SK-N-SH (cell line): ENCODE results near the gene MGA. TPM values are rescaled to one million over a fixed set of nuclear protein-coding genes. Genes with fewer than 3 reads are reported as not detected.

Experiments
- CTCF ChIA-PET: fragments of 300-600, 350-600 bp; formaldehyde crosslinking; extraction: SDS; loops from one replicate; lab custom pipeline; 2021; lab: Yijun Ruan, JAX
- POLR2A ChIA-PET: fragments of 350-600 bp; sonication (Branson Sonifier 250); formaldehyde crosslinking; extraction: SDS; loops from one replicate; lab custom pipeline; 2020; ENCODE audit warnings: antibody characterized with exemption, inconsistent platforms; lab: Yijun Ruan, JAX
- DNase-seq: peaks from one replicate; pipeline ENCODE4 v3.0.0; 2012
- H2AFZ ChIP-seq: fragments of 200-600 bp; sonication (generic); 2 replicates; pipeline ENCODE4 v1.8.1; 2016; ENCODE audit warnings: antibody characterized with exemption, mild to moderate bottlenecking, low read depth
- H3F3A ChIP-seq: fragments of 200-600 bp; sonication (generic); replicated peaks from 2 replicates; pipeline ENCODE3; 2016; ENCODE audit warnings: antibody characterized with exemption, mild to moderate bottlenecking; ENCODE audit not compliant: insufficient read depth
- H3K27ac ChIP-seq, 2 experiments: fragments of 200-500 bp in 1 of 2; fragments of 200-600 bp in 1 of 2; sonication (Bioruptor generic) in 1 of 2; sonication (generic), shearing (Covaris generic) in 1 of 2; 2 replicates each; pipeline versions ENCODE4 v1.5.1 to v1.6.1; 2014 to 2016; ENCODE audit warnings: low read depth in 2 of 2, inconsistent platforms in 1 of 2, low read length in 1 of 2, mild to moderate bottlenecking in 1 of 2, mixed read lengths in 1 of 2
- H3K27me3 ChIP-seq: fragments of 200-600 bp; sonication (generic), shearing (Covaris generic); 2 replicates; pipeline ENCODE4 v1.6.1; 2016; ENCODE audit warnings: mixed run types; ENCODE audit not compliant: insufficient read depth
- H3K36me3 ChIP-seq, 2 experiments: fragments of 200-500 bp in 1 of 2; fragments of 200-600 bp in 1 of 2; sonication (Bioruptor generic) in 1 of 2; sonication (generic) in 1 of 2; replicated peaks in 1 of 2; 2 replicates each; pipeline versions ENCODE3 to v1.5.1; 2014 to 2016; ENCODE audit warnings: low read length in 1 of 2, mild to moderate bottlenecking in 1 of 2; ENCODE audit not compliant: insufficient read depth in 2 of 2, control insufficient read depth in 1 of 2
- H3K4me1 ChIP-seq, 2 experiments: fragments of 200-500 bp in 1 of 2; fragments of 200-600 bp in 1 of 2; sonication (Bioruptor generic) in 1 of 2; sonication (generic), shearing (Covaris generic) in 1 of 2; 2 replicates each; pipeline versions ENCODE4 v1.5.1 to v1.6.1; 2014 to 2016; ENCODE audit warnings: low read depth in 1 of 2, low read length in 1 of 2, mixed run types in 1 of 2; ENCODE audit not compliant: insufficient read depth in 2 of 2, control insufficient read depth in 1 of 2
- H3K4me2 ChIP-seq: fragments of 200-600 bp; sonication (generic), shearing (Covaris generic); 2 replicates; pipeline ENCODE4 v1.6.1; 2017; ENCODE audit warnings: mixed run types
- H3K4me3 ChIP-seq, 2 experiments: fragments of 200-500 bp in 1 of 2; fragments of 200-600 bp in 1 of 2; sonication (Bioruptor generic) in 1 of 2; sonication (generic), shearing (Covaris generic) in 1 of 2; 2 replicates each; pipeline versions ENCODE4 v1.5.1 to v1.8.1; 2014 to 2016; ENCODE audit warnings: low read depth in 2 of 2, inconsistent platforms in 1 of 2, low read length in 1 of 2, mild to moderate bottlenecking in 1 of 2, mixed read lengths in 1 of 2, moderate library complexity in 1 of 2
- H3K79me2 ChIP-seq: fragments of 200-600 bp; sonication (generic); 2 replicates; pipeline ENCODE4 v1.8.1; 2017; ENCODE audit warnings: mild to moderate bottlenecking; ENCODE audit not compliant: insufficient read depth
- H3K9ac ChIP-seq: fragments of 200-600 bp; sonication (generic); 2 replicates; pipeline ENCODE4 v1.6.1; 2017; ENCODE audit warnings: mixed run types
- H3K9me2 ChIP-seq: fragments of 200-600 bp; sonication (generic); 2 replicates; pipeline ENCODE4 v1.6.1; 2017; ENCODE audit warnings: mixed run types
- H3K9me3 ChIP-seq: fragments of 200-600 bp; sonication (generic); 2 replicates; pipeline ENCODE4 v1.6.1; 2017; ENCODE audit warnings: mixed run types, mild to moderate bottlenecking, moderate library complexity
- H4K20me1 ChIP-seq: fragments of 200-600 bp; sonication (generic); 2 replicates; pipeline ENCODE4 v1.6.1; 2017; ENCODE audit warnings: mild to moderate bottlenecking, mixed run types; ENCODE audit not compliant: insufficient read depth
- FOXM1 ChIP-seq: IDR thresholded peaks from 2 replicates; pipeline ENCODE4 v1.4.0; 2012; ENCODE audit warnings: low read depth, mild to moderate bottlenecking
- GABPA ChIP-seq: IDR thresholded peaks from 2 replicates; pipeline ENCODE4 v1.4.0; 2012; ENCODE audit warnings: low read depth, mild to moderate bottlenecking
- MXI1 ChIP-seq: IDR thresholded peaks from 2 replicates; pipeline ENCODE4 v1.6.1; 2012; ENCODE audit warnings: mild to moderate bottlenecking, low read depth, low read length, improper control_type of control experiment
- NFIC ChIP-seq: IDR thresholded peaks from 2 replicates; pipeline ENCODE4 v1.4.0; 2012; ENCODE audit warnings: borderline replicate concordance
- NRF1 ChIP-seq: IDR thresholded peaks from 2 replicates; pipeline ENCODE4 v1.6.1; 2012; ENCODE audit warnings: low read depth, mild to moderate bottlenecking, low read length
- RFX5 ChIP-seq: IDR thresholded peaks from 2 replicates; pipeline ENCODE4 v1.6.1; 2012; ENCODE audit warnings: mild to moderate bottlenecking, improper control_type of control experiment, low read length
- RXRA ChIP-seq: IDR thresholded peaks from 2 replicates; pipeline ENCODE4 v1.4.0; 2012; ENCODE audit warnings: low read depth, mild to moderate bottlenecking, borderline replicate concordance
- SMC3 ChIP-seq: IDR thresholded peaks from 2 replicates; pipeline ENCODE4 v1.6.1; 2012; ENCODE audit warnings: low read depth, low read length, improper control_type of control experiment
- YY1 ChIP-seq: IDR thresholded peaks from 2 replicates; pipeline ENCODE4 v1.4.0; 2012; ENCODE audit warnings: low read depth, mild to moderate bottlenecking
- WGBS: methylation state at CpG from one replicate; pipeline ENCODE4 v1.1.6; 2017; ENCODE audit warnings: low lambda C conversion rate; 5-methylcytosine and 5-hydroxymethylcytosine counted together
- polyA plus RNA-seq, 3 experiments: library from polyadenylated mRNA; depleted of rRNA; stranded (reverse); fragments of >200 nt; gene quantifications; 2 replicates each; pipeline ENCODE4 v1.2.3, GENCODE V29; 2012
- TF ChIP-seq, protein P1 (sequence below): IDR thresholded peaks from 2 replicates; pipeline ENCODE4 v1.4.0; 2012; ENCODE audit warnings: low read depth, borderline replicate concordance
- TF ChIP-seq, protein P2 (sequence below): IDR thresholded peaks from 2 replicates; pipeline ENCODE4 v1.4.0; 2012; ENCODE audit warnings: low read depth
- TF ChIP-seq, protein P3 (sequence below): IDR thresholded peaks from 2 replicates; pipeline ENCODE4 v1.6.1; 2012; ENCODE audit warnings: mild to moderate bottlenecking, low read depth, low read length, moderate library complexity

MGA gene
- polyA plus RNA-seq, 1 of the 3 experiments (the other 2 are of a cell fraction): 2.3 TPM

DNA sequence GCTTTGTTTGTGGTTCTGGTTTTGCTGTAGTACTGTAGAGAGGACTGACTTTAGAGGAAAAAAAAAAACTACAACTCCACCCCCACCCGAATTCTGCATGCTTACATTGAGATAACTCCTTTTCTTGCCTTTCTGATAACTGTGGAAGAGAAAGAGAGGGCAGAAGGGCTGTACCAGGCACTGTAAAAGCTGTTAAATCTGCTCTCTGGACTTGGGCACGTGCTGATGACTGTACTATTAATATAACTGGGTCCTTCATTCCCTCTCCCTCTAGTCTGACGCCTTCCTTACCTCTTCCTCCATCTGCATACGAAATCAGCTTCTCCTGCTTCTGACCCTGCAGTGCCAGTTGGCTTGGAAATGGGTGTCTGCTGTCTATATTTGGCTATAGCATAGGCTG, 129.0 kb downstream of the MGA start:
- Histone ChIP-seq H3K79me2 (peaks cover 56% of the 10 kb centered on the region), H3K9ac (no peak overlapping the region), H3K4me3 (no peak overlapping the region), H3K27me3 (no peaks in the 10 kb centered on the region), H2AFZ (no peak overlapping the region), H3K4me2 (no peak overlapping the region), H4K20me1 (no peaks in the 10 kb centered on the region), H3F3A (no peaks in the 10 kb centered on the region), H3K27ac (no peak overlapping the region), H3K36me3 (no peaks in the 10 kb centered on the region), H3K9me2 (no peaks in the 10 kb centered on the region), H3K9me3 (no peaks in the 10 kb centered on the region), H3K4me1 (peaks cover 14 to 32% of the 10 kb centered on the region in 2 experiments; a peak in 3 of 4 replicates)
- CTCF ChIA-PET: interaction anchor here (1.1 to 1.6 kb wide), 3 partner anchors 16 to 323 kb away, joined by 4 to 9 read pairs (median 5); no protein-coding TSS in a partner anchor
- WGBS: 95% methylated on average over 4 of the region's 4 CpGs
- POLR2A ChIA-PET: no interaction called here
- no peak for TF ChIP-seq SMC3
- DNase-seq: no peak

DNA sequence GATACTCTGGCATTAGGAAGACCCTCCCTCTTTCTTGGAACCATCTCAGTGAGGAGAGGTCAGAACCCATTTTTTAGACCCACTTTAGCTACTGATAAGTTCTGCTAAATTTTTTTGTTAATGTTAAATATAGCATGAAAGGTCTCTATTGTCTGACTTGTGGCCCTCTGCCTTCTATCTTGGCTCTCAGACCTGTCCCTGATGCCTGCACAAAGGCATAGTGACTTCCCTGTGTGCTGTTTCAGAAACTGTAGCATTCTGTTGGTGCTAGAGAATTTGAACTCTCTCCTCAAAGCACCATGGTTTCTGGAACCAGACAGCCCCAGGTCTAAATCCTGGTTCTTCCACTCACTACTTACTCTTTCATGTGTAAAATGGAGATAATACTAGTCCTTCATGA, 129.5 kb downstream of the MGA start:
- ChIA-PET POLR2A (no interaction called here), CTCF (interaction anchor here (1.0 to 1.2 kb wide), 4 partner anchors 9 to 324 kb away, joined by 3 to 5 read pairs (median 4); no protein-coding TSS in a partner anchor)
- Histone ChIP-seq H4K20me1 (no peaks in the 10 kb centered on the region), H3K9me3 (no peaks in the 10 kb centered on the region), H3K9ac (no peak overlapping the region), H3K27ac (no peak overlapping the region; a peak in 1 of 4 replicates), H3F3A (no peaks in the 10 kb centered on the region), H2AFZ (no peak overlapping the region), H3K79me2 (peaks cover 55% of the 10 kb centered on the region), H3K4me1 (peaks cover 14 to 32% of the 10 kb centered on the region in 2 experiments; a peak in 3 of 4 replicates), H3K4me2 (no peak overlapping the region), H3K27me3 (no peaks in the 10 kb centered on the region), H3K9me2 (no peaks in the 10 kb centered on the region), H3K36me3 (no peaks in the 10 kb centered on the region), H3K4me3 (no peak overlapping the region)
- DNase-seq: no peak
- TF ChIP-seq GABPA: no peak
- no peak for TF ChIP-seq RXRA
- no peak for TF ChIP-seq RFX5
- TF ChIP-seq MXI1: no peak
- no peak for TF ChIP-seq YY1
- TF ChIP-seq, protein P1, sequence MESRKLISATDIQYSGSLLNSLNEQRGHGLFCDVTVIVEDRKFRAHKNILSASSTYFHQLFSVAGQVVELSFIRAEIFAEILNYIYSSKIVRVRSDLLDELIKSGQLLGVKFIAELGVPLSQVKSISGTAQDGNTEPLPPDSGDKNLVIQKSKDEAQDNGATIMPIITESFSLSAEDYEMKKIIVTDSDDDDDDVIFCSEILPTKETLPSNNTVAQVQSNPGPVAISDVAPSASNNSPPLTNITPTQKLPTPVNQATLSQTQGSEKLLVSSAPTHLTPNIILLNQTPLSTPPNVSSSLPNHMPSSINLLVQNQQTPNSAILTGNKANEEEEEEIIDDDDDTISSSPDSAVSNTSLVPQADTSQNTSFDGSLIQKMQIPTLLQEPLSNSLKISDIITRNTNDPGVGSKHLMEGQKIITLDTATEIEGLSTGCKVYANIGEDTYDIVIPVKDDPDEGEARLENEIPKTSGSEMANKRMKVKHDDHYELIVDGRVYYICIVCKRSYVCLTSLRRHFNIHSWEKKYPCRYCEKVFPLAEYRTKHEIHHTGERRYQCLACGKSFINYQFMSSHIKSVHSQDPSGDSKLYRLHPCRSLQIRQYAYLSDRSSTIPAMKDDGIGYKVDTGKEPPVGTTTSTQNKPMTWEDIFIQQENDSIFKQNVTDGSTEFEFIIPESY: no peak
- no peak for TF ChIP-seq FOXM1
- no peak for TF ChIP-seq NRF1
- TF ChIP-seq, protein P2, sequence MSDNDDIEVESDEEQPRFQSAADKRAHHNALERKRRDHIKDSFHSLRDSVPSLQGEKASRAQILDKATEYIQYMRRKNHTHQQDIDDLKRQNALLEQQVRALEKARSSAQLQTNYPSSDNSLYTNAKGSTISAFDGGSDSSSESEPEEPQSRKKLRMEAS: no peak
- TF ChIP-seq, protein P3, sequence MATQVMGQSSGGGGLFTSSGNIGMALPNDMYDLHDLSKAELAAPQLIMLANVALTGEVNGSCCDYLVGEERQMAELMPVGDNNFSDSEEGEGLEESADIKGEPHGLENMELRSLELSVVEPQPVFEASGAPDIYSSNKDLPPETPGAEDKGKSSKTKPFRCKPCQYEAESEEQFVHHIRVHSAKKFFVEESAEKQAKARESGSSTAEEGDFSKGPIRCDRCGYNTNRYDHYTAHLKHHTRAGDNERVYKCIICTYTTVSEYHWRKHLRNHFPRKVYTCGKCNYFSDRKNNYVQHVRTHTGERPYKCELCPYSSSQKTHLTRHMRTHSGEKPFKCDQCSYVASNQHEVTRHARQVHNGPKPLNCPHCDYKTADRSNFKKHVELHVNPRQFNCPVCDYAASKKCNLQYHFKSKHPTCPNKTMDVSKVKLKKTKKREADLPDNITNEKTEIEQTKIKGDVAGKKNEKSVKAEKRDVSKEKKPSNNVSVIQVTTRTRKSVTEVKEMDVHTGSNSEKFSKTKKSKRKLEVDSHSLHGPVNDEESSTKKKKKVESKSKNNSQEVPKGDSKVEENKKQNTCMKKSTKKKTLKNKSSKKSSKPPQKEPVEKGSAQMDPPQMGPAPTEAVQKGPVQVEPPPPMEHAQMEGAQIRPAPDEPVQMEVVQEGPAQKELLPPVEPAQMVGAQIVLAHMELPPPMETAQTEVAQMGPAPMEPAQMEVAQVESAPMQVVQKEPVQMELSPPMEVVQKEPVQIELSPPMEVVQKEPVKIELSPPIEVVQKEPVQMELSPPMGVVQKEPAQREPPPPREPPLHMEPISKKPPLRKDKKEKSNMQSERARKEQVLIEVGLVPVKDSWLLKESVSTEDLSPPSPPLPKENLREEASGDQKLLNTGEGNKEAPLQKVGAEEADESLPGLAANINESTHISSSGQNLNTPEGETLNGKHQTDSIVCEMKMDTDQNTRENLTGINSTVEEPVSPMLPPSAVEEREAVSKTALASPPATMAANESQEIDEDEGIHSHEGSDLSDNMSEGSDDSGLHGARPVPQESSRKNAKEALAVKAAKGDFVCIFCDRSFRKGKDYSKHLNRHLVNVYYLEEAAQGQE: no peak
- TF ChIP-seq NFIC: no peak
